GM10847 (cell line): ENCODE results near the gene SCARB1.

ENCODE experiments used
- POLR2A ChIP-seq: IDR thresholded peaks from 2 replicates; pipeline ENCODE4 v1.6.1; 2011; ENCODE audit not compliant: insufficient read length; ENCODE audit errors: extremely low read depth

The SCARB1 gene

DNA sequence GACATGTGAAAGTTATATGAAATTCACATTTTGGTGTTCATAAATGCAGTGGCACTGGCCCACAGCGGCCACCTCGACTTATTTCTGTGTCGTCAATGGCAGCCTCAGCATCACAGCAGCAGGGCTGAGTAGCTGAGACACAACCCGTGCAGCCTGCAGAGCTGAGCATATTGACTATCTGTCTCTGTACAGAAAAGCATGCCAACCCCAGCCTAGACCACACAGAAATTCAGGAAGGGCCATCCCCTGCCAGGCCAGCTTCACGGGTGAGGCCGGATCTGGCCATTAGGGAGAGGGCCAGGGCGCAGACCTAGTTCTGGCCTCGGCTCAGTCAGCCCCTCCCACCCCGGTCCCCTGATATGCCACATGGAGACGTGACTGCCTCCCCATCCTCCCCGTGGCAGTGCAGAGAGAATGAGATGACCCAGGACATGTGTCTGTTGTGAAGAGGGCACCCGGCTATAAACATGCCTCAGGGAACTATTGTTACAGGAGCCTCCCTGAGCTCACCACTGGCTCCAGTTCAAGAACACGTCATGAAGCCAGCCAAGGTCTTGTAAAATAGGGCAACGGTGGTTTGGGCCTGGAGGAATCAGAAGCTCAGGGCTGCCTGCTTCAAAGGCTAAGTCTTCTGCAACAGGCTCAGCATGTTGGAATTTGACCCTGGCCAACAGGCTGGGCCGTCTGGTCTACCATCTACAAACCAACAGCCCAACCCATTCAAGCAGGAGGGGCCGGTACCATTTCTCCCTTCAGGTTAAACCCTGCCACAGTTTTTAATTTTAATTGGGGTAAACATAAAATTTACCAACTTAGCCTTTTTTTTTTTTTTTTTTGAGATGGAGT, 25.5 kb downstream of the SCARB1 start:
- no peak for TF ChIP-seq POLR2A

- TF ChIP-seq POLR2A, result no peak
Observed at GRCh38 chr12:124837249-124837897, 26.3 kb downstream of the SCARB1 start.

DNA sequence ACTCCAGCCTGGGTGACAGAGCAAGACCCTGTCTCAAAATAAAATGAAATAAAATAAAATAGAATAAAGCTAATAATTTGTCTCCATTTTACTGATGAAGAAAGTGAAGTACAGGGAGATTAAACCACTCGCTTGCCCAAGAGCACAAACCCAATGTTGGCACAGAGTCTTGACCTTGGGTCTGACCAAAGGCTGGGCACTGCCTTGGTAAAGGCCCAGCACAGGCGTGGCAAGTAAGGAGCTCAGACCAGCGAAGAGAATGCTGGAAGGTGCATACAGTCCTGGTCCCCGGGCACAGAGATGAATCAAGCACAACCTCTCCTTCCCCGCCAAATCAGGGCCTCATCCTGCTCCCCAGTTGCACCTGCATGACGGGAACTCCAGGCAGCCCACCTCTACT, 26.9 kb downstream of the SCARB1 start:
- TF ChIP-seq POLR2A, result no peak

- TF ChIP-seq POLR2A, result no peak
Observed at GRCh38 chr12:124835656-124836410, 27.8 kb downstream of the SCARB1 start.

GRCh38 chr12:124834822-124835221, 28.8 kb downstream of the SCARB1 start:
- no peak for TF ChIP-seq POLR2A

GRCh38 chr12:124833693-124834122, 30.0 kb downstream of the SCARB1 start:
- no peak for TF ChIP-seq POLR2A

DNA sequence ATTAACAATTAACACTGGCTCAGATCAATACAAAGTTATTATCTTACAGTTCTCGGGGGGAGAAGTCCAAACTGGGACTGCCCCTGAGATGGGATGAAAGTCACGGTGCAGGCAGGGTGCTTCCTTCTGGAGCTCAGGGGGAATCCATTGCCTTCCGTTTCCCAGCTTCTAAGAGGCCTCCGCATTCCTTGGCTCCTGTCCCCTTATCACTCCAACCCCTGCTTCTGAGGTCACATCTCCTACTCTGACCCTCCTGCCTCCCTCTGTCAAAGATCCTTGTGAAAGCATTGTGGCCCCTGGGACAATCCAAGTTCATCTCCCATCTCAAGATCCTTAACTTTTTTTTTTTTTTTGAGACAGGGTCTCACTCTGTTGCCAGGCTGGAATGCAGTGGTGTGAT, 30.8 kb downstream of the SCARB1 start:
- no peak for TF ChIP-seq POLR2A

DNA sequence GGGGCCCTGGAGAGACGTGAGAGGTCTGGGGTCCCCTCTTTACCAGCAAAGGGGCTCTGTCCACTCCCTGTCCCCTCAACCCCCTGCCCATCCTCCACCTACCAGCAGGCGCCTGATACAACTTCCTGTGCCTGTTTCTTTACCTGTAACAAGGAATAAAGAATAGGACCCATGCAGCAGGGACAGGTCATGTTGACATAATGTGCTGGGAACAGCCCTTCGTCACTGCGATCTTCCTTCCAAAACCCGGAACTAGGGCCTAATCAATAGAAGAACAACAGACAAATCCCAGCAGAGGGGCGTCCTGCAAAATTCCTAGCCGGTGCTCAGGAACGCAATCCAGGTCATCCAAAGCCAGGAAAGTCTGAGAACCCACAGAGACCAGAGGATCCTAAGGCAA, 32.1 kb downstream of the SCARB1 start:
- TF ChIP-seq POLR2A, result no peak

DNA sequence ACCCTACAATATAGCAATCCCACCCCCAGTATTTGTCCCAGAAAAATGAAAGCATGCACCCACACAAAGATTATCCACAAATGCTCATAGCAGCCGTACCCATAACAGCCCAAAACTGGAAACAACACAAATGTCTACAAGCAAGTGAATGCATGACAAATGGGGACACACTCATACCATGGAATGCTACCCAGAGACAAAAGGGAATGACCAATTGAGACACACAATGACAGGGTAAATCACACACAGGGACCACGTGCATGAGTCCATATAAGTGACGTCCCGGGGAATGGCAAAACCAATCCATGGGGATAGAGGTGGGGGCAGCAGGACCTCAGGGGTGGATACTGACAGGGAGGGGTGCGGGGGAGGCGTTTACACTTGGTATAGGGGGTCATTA, 33.4 kb downstream of the SCARB1 start:
- no peak for TF ChIP-seq POLR2A

GRCh38 chr12:124829708-124830304, 33.9 kb downstream of the SCARB1 start:
- no peak for TF ChIP-seq POLR2A

DNA sequence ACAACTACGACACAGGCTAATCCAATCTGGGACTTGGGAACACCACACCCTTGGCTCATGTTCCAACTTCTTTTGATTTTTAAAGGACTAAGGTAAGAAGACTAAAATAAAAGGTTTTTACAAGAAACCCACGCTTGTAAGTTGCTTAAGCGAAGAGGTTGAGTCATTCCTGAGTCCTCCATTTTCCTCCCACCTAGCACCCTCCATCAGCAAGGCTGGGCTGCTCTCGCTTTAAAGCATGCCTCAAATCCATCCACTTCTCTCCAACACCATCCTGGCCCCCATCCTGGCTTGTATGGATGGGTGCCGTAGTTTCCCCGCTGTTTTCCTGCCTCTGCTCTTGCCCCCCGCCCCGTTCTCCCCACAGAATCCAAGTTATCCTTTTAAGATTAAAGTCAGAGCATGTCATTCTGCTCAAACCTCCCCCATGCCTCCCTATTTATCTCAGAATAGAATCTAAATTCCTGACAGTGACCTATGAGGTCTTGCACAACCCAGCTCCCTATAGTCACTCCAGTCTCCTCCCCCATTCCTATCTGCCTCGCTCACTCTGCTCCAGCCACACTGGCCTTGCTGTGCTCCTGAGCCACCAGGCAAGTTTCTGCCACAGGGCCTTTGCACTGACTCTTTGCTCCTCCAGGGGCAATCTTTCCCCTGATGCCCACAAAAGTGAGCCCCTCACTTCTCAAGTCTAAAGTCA, 34.5 kb downstream of the SCARB1 start:
- no peak for TF ChIP-seq POLR2A

DNA sequence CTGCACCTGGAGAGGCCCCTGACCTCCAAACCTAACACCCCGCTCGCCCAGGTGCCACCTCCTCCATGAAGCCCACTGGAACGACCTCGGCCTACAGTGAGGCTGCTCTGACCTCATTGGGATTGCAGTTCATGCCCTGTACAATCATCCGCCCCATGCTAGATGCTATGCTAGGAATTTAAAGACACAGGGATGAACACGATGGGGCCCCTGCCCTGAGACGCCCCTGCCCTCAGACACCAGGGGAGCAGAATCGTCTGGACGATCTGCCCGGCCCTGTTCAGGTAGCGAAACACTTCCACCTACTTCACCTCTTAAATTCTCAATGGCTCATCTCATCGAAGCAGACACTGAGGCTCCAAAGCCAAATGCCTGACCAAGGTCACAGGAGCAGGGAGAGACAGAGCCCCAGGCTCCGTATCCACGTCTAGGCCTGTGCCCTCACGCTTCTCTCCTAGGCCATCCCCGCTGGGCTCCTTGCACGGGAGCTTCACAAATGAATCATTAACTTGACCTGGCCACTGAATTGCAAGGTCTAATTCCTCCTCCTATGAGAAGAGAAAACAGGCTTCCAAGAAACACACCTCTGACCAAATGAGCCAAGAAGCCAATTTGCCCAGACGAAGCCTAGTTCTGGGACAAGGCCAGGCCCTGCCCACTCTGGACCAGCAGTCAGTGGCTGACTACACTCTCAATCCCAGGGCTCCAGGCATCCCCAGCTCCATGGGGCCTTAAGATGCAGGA, 35.2 kb downstream of the SCARB1 start:
- TF ChIP-seq POLR2A, result no peak

DNA sequence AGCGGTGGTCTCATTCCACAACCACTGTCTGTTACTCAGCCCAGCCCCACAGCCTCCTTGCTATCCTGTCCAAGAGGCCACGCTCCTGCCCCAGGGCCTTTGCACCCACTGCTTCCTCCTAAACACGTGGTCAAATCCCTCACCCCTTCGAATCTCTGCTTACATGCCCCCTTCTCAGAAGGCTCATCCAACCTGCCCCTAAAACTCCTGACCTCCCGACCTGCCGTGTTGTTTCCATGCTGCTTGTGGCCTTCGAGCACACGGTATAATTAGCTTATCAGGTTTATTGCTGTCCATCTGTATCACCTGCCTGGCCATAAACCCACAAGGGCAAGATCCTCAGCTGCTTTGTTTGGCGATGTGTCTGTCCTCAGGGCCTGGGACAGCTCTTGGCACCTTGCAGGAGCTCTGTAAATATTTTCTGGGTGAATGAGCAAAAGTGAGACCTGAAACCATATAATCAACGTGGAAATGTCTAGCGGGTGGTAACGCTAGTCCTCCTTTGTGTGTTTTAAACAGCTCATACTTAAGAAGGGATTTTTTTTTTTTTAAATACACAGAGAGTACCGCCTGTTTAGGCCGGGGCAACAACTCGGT, 36.0 kb downstream of the SCARB1 start:
- no peak for TF ChIP-seq POLR2A

DNA sequence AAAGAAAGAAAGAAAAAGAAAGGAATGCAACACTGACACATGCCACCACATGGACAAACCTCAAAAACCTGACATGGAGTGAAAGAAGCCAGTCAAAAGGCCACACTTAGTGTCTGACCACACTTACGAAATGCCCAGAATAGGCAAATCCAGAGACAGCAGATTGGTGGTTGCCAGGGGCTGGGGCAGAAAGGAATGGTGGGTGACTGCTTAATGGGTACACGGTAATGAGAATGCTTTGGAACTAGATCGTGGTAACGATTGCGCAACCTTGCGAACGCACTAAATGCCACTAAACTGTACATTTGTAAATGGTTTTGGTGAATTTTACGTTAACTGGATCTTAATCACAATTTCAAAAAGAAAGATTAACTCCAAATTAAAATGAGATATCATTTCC, 39.5 kb downstream of the SCARB1 start:
- no peak for TF ChIP-seq POLR2A
